Suprapubic skin (tissue), 4 donors: Measurements from ENCODE around the gene BAHCC1.

Experiments
- EP300 ChIP-seq: sonication (generic); formaldehyde crosslinking; IDR thresholded peaks from one replicate; pipeline ENCODE4 v1.6.1; 2017; ENCODE audit warnings: antibody characterized with exemption
- POLR2A ChIP-seq, 2 donors: fragments of 450-650 bp; IDR thresholded peaks; one replicate each; pipeline ENCODE4 v1.6.1; 2017; ENCODE audit warnings: antibody characterized with exemption in 2 of 2, mild to moderate bottlenecking in 2 of 2, moderate library complexity in 2 of 2
- POLR2AphosphoS5 ChIP-seq, 3 donors: sonication (generic); formaldehyde crosslinking; IDR thresholded peaks; one replicate each; pipeline ENCODE4 v1.6.1; 2017; ENCODE audit warnings: antibody characterized with exemption in 3 of 3
- TF ChIP-seq, protein P1 (sequence below), 2 donors: fragments of 200-600 bp in 1 of 2; fragments of 450-650 bp in 1 of 2; sonication (generic) in 1 of 2; IDR thresholded peaks; one replicate each; pipeline ENCODE4 v1.5.1; 2016 to 2019; ENCODE audit warnings: antibody characterized with exemption in 2 of 2, mild to moderate bottlenecking in 1 of 2, moderate library complexity in 1 of 2

DNA sequence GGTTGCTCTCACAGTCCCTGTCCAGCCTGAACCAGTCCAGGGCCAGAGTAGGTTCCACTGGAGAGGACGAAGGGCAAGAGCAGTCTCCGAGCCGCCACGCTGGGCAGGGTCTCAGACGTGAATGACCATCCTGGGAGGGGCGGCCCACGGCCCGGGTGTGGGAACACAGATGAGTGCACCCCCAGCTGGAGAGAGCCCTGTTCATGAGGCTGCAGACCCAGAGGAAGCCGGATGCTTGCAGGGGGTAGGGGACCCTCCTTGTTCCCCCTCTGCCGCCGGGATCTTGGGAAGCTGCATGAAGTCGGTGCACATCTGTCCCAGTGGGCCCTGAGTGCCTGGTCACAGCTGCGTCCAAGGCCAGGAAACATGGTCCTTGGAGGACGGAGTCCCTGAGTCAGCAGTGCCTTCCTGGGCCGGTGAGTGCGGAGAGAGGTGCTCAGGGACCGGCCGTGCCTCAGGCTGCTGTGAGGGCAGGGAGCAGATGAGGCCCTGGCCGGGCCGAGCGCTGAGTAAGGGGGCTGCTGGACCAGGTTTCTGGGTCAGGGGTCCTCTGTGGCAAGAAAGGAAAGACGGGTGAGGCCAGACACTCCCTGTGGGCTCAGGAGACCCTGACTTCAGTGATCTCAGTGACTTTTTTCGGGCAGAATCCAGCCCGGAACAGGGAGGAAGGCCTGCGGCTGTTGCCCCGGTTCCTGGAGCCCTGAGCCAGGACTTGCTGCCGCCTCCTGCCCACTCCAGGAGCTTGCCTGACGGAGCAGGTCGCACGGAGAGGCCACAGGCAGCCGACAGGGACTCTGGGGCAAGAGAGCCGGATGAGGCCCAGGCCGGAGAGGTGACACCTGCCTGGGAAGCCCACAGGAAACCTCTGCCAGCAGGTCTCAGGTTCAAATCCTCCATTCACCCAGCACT is 71.6 kb downstream of the BAHCC1 start:
- TF ChIP-seq, protein P1, sequence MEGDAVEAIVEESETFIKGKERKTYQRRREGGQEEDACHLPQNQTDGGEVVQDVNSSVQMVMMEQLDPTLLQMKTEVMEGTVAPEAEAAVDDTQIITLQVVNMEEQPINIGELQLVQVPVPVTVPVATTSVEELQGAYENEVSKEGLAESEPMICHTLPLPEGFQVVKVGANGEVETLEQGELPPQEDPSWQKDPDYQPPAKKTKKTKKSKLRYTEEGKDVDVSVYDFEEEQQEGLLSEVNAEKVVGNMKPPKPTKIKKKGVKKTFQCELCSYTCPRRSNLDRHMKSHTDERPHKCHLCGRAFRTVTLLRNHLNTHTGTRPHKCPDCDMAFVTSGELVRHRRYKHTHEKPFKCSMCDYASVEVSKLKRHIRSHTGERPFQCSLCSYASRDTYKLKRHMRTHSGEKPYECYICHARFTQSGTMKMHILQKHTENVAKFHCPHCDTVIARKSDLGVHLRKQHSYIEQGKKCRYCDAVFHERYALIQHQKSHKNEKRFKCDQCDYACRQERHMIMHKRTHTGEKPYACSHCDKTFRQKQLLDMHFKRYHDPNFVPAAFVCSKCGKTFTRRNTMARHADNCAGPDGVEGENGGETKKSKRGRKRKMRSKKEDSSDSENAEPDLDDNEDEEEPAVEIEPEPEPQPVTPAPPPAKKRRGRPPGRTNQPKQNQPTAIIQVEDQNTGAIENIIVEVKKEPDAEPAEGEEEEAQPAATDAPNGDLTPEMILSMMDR (IDR thresholded peaks at IDR 0.05) = no peak
- TF ChIP-seq POLR2AphosphoS5 (IDR thresholded peaks at IDR 0.05) (no peak), EP300 (no peak), POLR2A (IDR thresholded peaks at IDR 0.05) (no peak)
